H1 (cell line): Measurements from ENCODE around the gene KLHL21. TPM values are rescaled to one million over a fixed set of nuclear protein-coding genes. Genes with fewer than 3 reads are reported as not detected.

Experiments
- POLR2AphosphoS5 ChIP-seq: IDR thresholded peaks from 2 replicates; pipeline ENCODE4 v1.6.1; 2011; ENCODE audit warnings: low read depth, low read length
- polyA plus RNA-seq, 7 experiments: library from polyadenylated mRNA; depleted of rRNA in 3 of 7; stranded (reverse) in 5 of 7; unstranded in 2 of 7; fragments of >200 nt in 5 of 7; fragments of 200-250 nt in 2 of 7; gene quantifications; 1 replicate in 5 of 7; 2 replicates in 1 of 7; 4 replicates in 1 of 7; pipeline versions ENCODE4 v1.2.1 to v1.2.3, GENCODE V29; 2011 to 2013; ENCODE audit warnings: missing spikeins in 2 of 7, mixed read lengths in 2 of 7
- total RNA-seq: library from RNA; stranded (reverse); fragmentation: NEBNext Ultra II Directional; extraction: Animal tissue kit (Norgen Biotek cat#: 25700); gene quantifications from 2 replicates; pipeline ENCODE4 v1.2.1, GENCODE V29; 2021
- TF ChIP-seq, protein P1 (sequence below): fragments of 300-600 bp; sonication (generic); IDR thresholded peaks from 2 replicates; pipeline ENCODE4 v1.7.1; 2012; ENCODE audit warnings: low read length, moderate library complexity, mild to moderate bottlenecking, inconsistent platforms; ENCODE audit not compliant: insufficient replicate concordance
- TF ChIP-seq, protein P2 (sequence below), 3 experiments: IDR thresholded peaks; 1 replicate in 2 of 3; 2 replicates in 1 of 3; pipeline versions ENCODE4 v1.5.1 to v1.6.1; 2011; ENCODE audit warnings: low read length in 3 of 3, mild to moderate bottlenecking in 3 of 3, inconsistent platforms in 2 of 3, low read depth in 1 of 3, moderate library complexity in 1 of 3; ENCODE audit not compliant: insufficient read depth in 1 of 3; ENCODE audit errors: control extremely low read depth in 1 of 3
- TF ChIP-seq, protein P3 (sequence below): IDR thresholded peaks from 2 replicates; pipeline ENCODE4 v1.6.1; 2012; ENCODE audit warnings: low read length, inconsistent platforms

Gene KLHL21
- total and polyA plus RNA-seq, 2 of the 8 experiments (the other 6 are each of a cell fraction or from before 2014, with no cell fraction given) = 11.9 to 22.3 TPM

DNA sequence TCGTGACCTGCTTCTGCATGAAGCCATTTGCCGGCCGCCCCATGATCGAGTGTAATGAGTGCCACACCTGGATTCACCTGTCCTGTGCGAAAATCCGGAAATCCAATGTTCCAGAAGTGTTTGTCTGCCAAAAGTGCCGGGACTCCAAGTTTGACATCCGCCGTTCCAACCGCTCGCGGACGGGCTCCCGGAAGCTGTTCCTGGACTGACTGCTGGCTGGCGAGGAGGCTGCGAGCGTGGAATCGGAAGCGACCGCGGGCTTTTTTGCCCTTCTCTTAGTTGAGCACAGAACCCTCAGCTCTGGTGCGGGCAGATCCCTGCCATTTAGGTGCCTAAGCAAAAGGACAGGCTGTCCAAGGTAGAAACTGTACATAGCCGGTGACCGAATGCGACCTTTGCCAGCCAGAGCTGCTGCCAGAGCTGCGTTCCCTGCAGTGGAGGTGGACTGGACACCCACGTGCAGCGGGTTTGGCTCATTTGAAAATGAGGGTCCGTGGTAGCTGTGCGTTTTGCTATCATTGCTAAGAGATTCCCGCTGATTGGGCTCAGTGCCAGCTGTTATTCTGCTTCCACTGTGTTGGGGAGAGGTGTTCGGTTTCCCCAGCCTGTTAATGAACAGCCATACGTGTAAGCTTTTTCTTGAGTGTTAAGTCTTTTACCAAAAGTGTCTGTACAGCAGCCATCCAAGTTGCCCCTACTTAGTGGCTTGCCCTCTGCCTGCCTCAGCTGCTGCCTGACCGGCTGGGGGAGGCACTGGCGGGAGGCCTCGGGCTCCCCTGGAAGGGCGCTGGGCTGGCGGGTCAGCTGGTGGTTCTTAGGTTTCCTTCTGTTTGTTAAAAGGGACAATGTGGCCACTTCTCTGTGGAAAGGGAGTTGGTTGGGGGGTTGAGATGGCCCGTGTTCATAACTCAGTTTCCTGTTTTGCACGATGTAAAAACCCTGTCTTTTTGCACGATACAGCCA is 19.0 kb upstream of the KLHL21 start (continued):
- TF ChIP-seq, protein P1, sequence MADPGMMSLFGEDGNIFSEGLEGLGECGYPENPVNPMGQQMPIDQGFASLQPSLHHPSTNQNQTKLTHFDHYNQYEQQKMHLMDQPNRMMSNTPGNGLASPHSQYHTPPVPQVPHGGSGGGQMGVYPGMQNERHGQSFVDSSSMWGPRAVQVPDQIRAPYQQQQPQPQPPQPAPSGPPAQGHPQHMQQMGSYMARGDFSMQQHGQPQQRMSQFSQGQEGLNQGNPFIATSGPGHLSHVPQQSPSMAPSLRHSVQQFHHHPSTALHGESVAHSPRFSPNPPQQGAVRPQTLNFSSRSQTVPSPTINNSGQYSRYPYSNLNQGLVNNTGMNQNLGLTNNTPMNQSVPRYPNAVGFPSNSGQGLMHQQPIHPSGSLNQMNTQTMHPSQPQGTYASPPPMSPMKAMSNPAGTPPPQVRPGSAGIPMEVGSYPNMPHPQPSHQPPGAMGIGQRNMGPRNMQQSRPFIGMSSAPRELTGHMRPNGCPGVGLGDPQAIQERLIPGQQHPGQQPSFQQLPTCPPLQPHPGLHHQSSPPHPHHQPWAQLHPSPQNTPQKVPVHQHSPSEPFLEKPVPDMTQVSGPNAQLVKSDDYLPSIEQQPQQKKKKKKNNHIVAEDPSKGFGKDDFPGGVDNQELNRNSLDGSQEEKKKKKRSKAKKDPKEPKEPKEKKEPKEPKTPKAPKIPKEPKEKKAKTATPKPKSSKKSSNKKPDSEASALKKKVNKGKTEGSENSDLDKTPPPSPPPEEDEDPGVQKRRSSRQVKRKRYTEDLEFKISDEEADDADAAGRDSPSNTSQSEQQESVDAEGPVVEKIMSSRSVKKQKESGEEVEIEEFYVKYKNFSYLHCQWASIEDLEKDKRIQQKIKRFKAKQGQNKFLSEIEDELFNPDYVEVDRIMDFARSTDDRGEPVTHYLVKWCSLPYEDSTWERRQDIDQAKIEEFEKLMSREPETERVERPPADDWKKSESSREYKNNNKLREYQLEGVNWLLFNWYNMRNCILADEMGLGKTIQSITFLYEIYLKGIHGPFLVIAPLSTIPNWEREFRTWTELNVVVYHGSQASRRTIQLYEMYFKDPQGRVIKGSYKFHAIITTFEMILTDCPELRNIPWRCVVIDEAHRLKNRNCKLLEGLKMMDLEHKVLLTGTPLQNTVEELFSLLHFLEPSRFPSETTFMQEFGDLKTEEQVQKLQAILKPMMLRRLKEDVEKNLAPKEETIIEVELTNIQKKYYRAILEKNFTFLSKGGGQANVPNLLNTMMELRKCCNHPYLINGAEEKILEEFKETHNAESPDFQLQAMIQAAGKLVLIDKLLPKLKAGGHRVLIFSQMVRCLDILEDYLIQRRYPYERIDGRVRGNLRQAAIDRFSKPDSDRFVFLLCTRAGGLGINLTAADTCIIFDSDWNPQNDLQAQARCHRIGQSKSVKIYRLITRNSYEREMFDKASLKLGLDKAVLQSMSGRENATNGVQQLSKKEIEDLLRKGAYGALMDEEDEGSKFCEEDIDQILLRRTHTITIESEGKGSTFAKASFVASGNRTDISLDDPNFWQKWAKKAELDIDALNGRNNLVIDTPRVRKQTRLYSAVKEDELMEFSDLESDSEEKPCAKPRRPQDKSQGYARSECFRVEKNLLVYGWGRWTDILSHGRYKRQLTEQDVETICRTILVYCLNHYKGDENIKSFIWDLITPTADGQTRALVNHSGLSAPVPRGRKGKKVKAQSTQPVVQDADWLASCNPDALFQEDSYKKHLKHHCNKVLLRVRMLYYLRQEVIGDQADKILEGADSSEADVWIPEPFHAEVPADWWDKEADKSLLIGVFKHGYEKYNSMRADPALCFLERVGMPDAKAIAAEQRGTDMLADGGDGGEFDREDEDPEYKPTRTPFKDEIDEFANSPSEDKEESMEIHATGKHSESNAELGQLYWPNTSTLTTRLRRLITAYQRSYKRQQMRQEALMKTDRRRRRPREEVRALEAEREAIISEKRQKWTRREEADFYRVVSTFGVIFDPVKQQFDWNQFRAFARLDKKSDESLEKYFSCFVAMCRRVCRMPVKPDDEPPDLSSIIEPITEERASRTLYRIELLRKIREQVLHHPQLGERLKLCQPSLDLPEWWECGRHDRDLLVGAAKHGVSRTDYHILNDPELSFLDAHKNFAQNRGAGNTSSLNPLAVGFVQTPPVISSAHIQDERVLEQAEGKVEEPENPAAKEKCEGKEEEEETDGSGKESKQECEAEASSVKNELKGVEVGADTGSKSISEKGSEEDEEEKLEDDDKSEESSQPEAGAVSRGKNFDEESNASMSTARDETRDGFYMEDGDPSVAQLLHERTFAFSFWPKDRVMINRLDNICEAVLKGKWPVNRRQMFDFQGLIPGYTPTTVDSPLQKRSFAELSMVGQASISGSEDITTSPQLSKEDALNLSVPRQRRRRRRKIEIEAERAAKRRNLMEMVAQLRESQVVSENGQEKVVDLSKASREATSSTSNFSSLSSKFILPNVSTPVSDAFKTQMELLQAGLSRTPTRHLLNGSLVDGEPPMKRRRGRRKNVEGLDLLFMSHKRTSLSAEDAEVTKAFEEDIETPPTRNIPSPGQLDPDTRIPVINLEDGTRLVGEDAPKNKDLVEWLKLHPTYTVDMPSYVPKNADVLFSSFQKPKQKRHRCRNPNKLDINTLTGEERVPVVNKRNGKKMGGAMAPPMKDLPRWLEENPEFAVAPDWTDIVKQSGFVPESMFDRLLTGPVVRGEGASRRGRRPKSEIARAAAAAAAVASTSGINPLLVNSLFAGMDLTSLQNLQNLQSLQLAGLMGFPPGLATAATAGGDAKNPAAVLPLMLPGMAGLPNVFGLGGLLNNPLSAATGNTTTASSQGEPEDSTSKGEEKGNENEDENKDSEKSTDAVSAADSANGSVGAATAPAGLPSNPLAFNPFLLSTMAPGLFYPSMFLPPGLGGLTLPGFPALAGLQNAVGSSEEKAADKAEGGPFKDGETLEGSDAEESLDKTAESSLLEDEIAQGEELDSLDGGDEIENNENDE = no peak
- TF ChIP-seq, protein P2, sequence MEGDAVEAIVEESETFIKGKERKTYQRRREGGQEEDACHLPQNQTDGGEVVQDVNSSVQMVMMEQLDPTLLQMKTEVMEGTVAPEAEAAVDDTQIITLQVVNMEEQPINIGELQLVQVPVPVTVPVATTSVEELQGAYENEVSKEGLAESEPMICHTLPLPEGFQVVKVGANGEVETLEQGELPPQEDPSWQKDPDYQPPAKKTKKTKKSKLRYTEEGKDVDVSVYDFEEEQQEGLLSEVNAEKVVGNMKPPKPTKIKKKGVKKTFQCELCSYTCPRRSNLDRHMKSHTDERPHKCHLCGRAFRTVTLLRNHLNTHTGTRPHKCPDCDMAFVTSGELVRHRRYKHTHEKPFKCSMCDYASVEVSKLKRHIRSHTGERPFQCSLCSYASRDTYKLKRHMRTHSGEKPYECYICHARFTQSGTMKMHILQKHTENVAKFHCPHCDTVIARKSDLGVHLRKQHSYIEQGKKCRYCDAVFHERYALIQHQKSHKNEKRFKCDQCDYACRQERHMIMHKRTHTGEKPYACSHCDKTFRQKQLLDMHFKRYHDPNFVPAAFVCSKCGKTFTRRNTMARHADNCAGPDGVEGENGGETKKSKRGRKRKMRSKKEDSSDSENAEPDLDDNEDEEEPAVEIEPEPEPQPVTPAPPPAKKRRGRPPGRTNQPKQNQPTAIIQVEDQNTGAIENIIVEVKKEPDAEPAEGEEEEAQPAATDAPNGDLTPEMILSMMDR (IDR thresholded peaks at IDR 0.05; ENCODE audit: control extremely low read depth in 1 of 3, insufficient read depth in 1 of 3, low read depth in 1 of 3, low read length in 3 of 3) = no peak
- no peak for TF ChIP-seq POLR2AphosphoS5
- TF ChIP-seq, protein P3, sequence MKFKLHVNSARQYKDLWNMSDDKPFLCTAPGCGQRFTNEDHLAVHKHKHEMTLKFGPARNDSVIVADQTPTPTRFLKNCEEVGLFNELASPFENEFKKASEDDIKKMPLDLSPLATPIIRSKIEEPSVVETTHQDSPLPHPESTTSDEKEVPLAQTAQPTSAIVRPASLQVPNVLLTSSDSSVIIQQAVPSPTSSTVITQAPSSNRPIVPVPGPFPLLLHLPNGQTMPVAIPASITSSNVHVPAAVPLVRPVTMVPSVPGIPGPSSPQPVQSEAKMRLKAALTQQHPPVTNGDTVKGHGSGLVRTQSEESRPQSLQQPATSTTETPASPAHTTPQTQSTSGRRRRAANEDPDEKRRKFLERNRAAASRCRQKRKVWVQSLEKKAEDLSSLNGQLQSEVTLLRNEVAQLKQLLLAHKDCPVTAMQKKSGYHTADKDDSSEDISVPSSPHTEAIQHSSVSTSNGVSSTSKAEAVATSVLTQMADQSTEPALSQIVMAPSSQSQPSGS = no peak
